Renal cortical epithelial cell (primary cell): ENCODE measurements around the gene ZNF878. TPM values are rescaled to one million over a fixed set of nuclear protein-coding genes. Genes with fewer than 3 reads are reported as not detected.
A peak's percentile ranks its signal among the peaks of the same experiment; 100 is the strongest.

Experiments used
- DNase-seq: peaks from one replicate; pipeline ENCODE4 v3.0.0-alpha.2; 2011; ENCODE audit warnings: low read depth
- total RNA-seq: library from RNA; depleted of rRNA; stranded (reverse); fragments of >200 nt; gene quantifications from 2 replicates; pipeline ENCODE4 v1.2.3, GENCODE V29; 2014

Gene ZNF878
- total RNA-seq, 1 donor from 2014 or later: 1.0 TPM

DNA sequence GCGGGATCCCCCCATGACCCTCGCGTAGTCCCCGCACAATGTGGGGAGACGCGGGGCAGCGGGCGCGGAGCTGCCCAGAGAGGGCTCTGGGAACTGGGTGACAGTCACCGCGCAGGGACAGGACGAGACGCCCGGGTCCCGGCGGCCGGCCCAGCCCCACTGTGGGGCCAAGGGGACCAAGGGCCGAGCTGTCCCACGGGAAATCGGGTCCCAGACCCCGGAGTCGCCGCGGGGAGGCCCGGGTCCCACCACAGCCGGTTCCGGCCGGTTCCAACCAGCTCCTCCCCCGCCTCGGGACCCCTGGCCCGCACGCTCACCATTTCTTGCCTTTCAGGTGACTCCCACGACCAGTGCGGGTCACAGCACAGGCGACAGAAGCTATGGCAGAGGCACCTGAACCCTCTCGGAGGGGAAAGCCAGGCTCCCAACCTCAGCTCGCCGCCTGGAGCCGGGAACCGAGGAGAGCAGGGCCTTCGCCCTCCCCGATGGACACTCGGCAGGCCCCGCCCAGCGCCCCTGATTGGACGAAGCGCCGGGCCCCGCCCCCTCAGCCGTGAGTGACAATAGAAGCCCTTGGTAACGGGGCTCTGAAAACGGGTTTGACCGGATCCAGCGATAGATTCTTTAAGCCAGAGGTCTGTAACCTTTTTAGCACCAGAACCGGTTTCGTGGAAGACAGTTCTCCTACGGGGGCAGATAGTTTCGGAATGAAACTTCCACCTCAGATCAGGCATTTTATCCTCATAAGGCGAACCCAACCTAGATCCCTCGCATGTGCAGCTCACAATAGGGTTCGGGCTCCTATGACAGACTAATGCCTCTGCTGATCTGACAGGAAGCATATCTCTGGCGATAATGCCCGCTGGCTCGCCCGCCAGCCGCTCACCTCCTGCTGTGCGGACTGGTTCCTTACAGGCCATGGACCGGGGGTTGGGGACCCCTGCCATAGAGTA, 17.3 kb downstream of the ZNF878 start, which contains the start of gene ZNF433:
TSS of gene ZNF433 (minus strand) at position 460 of the 953 bp plus-strand sequence. CDS start at position 320, 140 bp downstream.
- DNase-seq: peak; percentile 66

DNA sequence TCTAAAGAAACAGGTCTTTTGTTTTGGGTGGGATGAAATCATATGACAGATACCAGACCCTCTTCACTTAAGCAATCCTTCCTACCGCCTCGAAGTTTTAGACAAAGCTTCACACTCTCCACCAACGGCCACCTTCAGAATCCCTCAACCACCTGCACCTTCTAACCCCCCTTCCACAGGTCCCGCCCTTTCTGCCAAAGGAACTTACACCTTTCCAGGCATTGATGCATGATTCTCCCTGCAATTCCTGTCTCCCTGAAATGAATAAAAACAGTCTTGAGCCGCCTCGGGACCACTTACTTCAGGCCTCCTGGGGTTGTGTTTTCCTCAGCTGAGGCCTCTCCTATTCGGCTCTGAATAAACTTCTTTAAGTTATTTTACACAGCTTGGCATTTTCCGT, 18.1 kb downstream of the ZNF878 start:
- DNase-seq: no peak

DNA sequence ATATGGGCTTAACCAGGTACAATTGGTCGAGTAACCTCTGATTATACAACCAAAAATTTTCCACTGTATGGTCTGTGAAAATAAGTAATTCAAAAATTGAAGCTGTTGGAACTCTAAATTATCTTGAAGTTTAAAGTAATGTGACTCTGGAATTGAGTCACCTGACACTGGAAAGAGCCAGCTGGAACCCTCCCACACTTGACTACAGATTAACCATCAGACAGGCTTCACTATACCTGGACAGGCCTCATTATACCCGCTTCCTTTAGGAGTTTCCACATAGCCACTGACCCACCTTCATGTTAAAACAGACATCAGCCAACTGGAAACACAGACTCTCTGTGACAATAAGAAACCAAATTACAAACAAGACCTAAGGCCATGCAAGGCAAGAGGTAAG, 18.6 kb downstream of the ZNF878 start:
- DNase-seq: peak; percentile 34

DNA sequence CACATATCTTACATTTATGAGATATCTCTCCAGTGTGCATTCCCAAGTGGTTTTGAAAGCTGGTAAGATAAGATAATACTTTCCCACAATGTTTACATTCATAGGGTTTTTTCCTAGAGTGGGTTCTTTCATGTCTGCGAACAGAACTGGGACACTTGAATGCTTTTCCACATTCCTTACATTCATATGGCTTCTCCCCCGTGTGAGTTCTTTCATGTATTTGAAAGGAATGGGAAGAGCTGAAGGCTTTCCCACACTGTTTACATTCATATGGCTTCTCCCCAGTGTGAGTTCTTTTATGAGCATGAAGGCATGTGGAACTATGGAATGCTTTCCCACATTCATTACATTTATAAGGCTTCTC, 37.0 kb downstream of the ZNF878 start:
- DNase-seq: no peak

DNA sequence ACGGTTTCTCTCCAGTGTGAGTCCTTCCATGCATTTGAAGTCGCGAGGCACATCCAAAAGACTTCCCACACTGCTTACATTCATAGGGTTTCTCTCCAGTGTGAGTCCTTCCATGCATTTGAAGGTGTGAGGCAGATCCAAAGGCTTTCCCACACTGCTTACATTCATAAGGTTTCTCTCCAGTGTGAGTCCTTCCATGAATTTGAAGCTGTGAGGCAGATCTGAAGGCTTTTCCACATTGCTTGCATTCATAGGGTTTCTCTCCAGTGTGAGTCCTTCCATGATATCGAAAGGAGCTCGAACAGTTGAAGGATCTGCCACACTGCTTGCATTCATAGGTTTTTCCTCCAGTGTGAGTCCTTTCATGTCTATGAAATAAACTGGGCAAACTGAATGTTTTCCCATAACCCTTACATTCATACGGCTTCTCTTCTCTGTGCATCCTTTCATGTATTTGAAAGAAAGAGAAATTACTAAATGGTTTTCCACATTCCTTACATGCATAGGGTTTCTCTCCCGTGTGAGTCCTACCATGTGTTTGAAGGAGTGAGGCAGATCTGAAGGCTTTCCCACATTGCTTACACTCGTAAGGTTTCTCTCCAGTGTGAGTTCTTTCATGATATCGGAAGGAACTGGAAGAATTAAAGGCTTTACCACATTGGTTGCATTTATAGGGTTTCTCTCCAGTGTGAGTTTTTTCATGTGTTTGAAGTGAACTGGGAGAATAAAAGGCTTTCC, 37.6 kb downstream of the ZNF878 start:
- DNase-seq: no peak

DNA sequence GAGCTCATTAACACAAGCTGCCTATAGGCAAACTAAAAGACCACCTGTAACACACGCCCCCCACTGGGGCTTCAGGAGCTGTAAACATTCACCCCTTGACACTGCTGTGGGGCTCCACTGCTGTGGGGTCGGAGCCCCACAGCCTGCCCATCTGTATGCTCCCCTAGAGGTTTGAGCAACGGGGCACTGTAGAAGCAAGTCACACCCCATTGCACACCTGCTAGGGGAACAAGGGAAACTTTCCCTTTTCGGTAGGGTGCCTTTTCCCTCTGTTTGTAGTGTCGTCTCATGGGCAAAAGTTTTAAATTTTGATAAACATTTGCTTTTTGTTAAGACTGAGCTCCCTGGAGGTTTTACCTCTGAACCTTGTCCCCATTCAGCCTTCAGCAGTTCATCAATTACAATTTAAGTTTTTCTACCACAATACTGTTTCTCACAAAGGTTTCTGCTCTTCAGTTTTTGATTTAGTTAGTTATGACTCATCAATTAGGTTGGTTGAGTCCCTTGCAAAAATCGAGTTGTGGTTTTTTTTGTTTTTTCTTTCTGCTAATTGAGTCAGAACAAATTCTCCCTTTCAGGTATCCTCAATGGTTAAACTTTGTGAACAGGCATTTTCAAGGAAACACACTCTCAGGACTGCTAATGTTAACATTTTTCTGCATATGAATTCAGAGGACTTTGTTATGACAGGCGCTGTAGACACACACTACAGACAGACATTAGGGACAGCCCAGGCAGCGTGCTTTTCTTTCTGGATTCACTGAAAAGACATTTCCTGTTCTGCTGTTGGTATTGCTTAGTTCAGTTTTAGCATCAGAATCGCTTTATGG, 52.4 kb downstream of the ZNF878 start:
- peak; percentile 55 for DNase-seq

DNA sequence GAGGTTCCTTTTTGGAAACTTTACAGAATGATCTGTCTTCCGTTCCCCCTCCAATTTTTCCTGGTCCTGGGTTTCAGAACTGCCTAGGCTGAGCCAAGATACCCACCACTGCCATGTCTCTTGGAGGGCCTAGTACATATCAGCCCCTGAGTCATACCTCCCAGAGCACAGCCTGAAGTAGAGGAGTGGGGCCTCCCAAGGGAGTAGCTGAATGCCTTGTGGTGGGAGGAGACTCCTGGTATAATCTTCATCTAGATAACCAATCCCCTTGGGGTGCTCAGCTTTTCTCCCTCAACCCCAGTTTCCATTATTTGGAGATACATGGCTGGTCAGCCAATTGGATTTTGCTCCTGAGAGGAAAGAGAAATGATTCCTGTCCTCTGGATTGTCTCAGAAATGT, 57.6 kb downstream of the ZNF878 start:
- no peak for DNase-seq

Other genes with a start within 250 kb of the ZNF878 start
- gene ZNF440, start 238.7 kb downstream of the ZNF878 start, total RNA-seq: 10.8 and 15.9 TPM in 2 replicates
- 3.8 and 12.9 TPM in 2 replicates for gene ZNF439, start 204.2 kb downstream of the ZNF878 start, total RNA-seq
- 20.7 and 43.7 TPM in 2 replicates for gene ZNF69, start 165.2 kb downstream of the ZNF878 start, total RNA-seq
- gene ZNF700, start 127.9 kb downstream of the ZNF878 start, total RNA-seq: 10.1 and 23.2 TPM in 2 replicates
- 1.7 and 5.0 TPM in 2 replicates for gene ZNF763, start 87.9 kb downstream of the ZNF878 start, total RNA-seq
- 4.3 and 7.9 TPM in 2 replicates for gene ZNF433, start 17.3 kb downstream of the ZNF878 start, total RNA-seq
- gene ZNF844, start 11.8 kb upstream of the ZNF878 start, total RNA-seq: 3.1 and 11.7 TPM in 2 replicates
- 8.2 and 16.3 TPM in 2 replicates for gene ZNF20, start 87.4 kb upstream of the ZNF878 start, total RNA-seq
- 7.8 and 17.4 TPM in 2 replicates for gene ZNF625, start 103.8 kb upstream of the ZNF878 start, total RNA-seq
- gene ZNF136, start 110.1 kb upstream of the ZNF878 start, total RNA-seq: 5.9 and 16.1 TPM in 2 replicates
- 8.3 and 27.6 TPM in 2 replicates for gene ZNF44, start 241.9 kb upstream of the ZNF878 start, total RNA-seq